ENCODE measurements around the gene GRK7.

Gene GRK7

GRCh38 chr3:141777957-141778813 lies 15.0 kb downstream of the GRK7 start:
- TF ChIP-seq CTCF (IDR thresholded peaks at IDR 0.05): no peak

DNA sequence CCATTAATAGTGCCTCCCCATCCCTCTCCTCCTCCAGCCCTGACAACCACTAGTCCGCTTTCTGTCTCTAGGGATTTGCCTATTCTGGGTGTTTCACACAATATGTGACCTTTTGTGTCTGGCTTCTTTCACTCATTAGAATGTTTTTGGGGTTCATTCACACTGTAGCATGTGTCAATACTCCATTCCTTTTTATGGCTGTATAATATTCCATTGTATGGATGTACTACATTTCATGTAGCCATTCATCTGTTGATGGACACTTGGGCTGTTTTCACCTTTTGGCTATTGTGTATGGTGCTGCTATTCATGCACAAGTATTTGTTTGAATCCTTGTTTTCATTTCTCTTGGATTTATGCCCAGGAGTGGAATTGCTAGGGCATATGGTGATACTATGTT lies 16.5 kb downstream of the GRK7 start:
- TF ChIP-seq CTCF (IDR thresholded peaks at IDR 0.05): no peak

GRCh38 chr3:141782386-141782932 lies 19.3 kb downstream of the GRK7 start:
- TF ChIP-seq CTCF (IDR thresholded peaks at IDR 0.05): no peak

- no peak for TF ChIP-seq CTCF (IDR thresholded peaks at IDR 0.05)
Observed at GRCh38 chr3:141783632-141784031, 20.4 kb downstream of the GRK7 start.

DNA sequence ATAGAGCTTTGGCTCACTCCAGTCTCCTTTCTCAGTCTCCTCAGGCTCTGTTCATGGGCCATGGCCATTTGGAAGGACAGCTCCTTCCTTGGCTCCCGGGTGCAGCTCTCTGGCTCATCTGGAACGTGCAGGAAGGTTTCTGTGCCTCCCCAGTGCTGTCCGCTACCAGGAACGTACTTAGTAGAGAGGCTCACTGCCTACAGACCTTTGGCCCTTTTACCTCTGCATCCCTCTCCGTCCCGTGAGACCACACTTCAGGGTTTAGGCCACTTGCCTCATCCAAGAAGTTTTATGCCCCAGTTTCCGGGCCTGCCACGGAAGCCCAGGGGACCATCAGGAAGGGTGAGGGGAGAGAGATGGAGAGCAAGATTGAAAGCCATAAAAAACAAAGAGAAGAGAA lies 20.9 kb downstream of the GRK7 start:
- TF ChIP-seq CTCF (IDR thresholded peaks at IDR 0.05): no peak

GRCh38 chr3:141784531-141784930 lies 21.3 kb downstream of the GRK7 start:
- no peak for TF ChIP-seq CTCF (IDR thresholded peaks at IDR 0.05)

DNA sequence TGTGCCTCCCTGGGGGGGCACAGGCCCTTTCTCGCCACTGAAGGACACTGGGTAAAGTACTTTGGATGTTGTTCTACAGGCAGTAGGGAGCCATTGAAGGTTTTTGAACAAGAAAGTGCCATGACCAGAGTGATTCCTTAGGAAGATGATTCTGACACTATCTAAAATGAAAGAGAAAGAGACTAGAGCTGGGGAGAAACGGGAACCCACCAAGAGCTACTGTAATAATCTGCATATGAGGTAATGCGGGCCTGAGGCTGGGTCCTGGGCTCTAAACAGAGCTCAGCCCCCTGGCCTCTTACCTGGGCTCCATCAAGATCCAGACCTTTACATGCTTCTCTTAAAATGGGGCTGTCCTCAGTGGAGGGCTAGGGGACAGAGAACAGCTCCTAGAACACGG lies 24.9 kb downstream of the GRK7 start:
- TF ChIP-seq CTCF (IDR thresholded peaks at IDR 0.05): no peak
